Cardiac muscle cell (in vitro differentiated cells and primary cell): Measurements from ENCODE around the gene EVC2. TPM values are rescaled to one million over a fixed set of nuclear protein-coding genes. Genes with fewer than 3 reads are reported as not detected.

Experiments used
- DNase-seq, 2 donors: peaks; one replicate each; pipeline versions ENCODE4 v3.0.0 to v3.0.0-alpha.2; 2010 to 2017; ENCODE audit warnings: low read depth in 1 of 2, low spot score in 1 of 2
- H3K27ac ChIP-seq: fragments of 200-600 bp; sonication (generic); 2 replicates; pipeline ENCODE4 v1.5.1; 2016
- H3K27me3 ChIP-seq: fragments of 200-600 bp; sonication (generic); 2 replicates; pipeline ENCODE4 v1.6.0; 2016; ENCODE audit warnings: control low read depth
- H3K36me3 ChIP-seq: fragments of 200-600 bp; sonication (generic); 2 replicates; pipeline ENCODE4 v1.5.1; 2016; ENCODE audit warnings: control low read depth
- H3K4me1 ChIP-seq: fragments of 200-600 bp; sonication (generic); 2 replicates; pipeline ENCODE4 v1.8.1; 2017; ENCODE audit warnings: low read depth, mild to moderate bottlenecking, mixed run types
- H3K4me3 ChIP-seq: fragments of 200-600 bp; sonication (generic); 2 replicates; pipeline ENCODE4 v1.5.1; 2016; ENCODE audit warnings: mild to moderate bottlenecking
- H3K9me3 ChIP-seq: fragments of 200-600 bp; sonication (generic); 2 replicates; pipeline ENCODE4 v1.5.1; 2017; ENCODE audit warnings: low read depth, mild to moderate bottlenecking, control low read depth
- polyA plus RNA-seq: library from polyadenylated mRNA; unstranded; fragments of >200 nt; fragmentation: Nextera tagmentation; extraction: Ambion mirVana; gene quantifications from 2 replicates; pipeline ENCODE4 v1.2.1, GENCODE V29; 2016
- total RNA-seq: library from RNA; depleted of rRNA; stranded (reverse); fragments of >200 nt; gene quantifications from 2 replicates; pipeline ENCODE4 v1.2.3, GENCODE V29; 2016
- TF ChIP-seq, protein P1 (sequence below): IDR thresholded peaks from 2 replicates; pipeline ENCODE4 v1.5.1; 2012; ENCODE audit warnings: low read depth, mild to moderate bottlenecking, low read length

The EVC2 gene
- total and polyA plus RNA-seq, 2 experiments from 2014 or later = 2.0 to 3.1 TPM

DNA sequence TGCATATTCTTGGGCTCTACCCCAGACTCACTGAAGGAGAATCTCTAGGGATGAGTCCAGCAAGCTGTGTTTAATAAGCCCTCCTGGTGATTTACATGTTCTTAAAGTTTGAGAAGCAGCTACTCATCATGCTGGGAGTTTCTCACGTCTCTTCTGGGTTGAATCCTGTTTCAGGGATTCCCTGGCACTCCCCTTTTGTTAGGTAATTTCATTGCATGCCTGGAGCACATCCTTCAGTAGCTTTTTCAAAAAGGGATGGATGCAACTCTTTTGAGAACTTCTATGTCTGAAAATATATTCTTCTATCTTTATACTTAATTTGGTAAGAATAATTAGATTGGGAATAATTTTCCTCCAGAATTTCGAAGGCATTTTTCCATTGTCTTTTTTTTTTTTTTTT, 7.0 kb upstream of the EVC2 start:
- H3K4me3 ChIP-seq = no peak overlapping the region
- no peaks in the 10 kb centered on the region for H3K36me3 ChIP-seq
- no peak overlapping the region for H3K27ac ChIP-seq
- H3K9me3 ChIP-seq = no peaks in the 10 kb centered on the region
- H3K27me3 ChIP-seq = no peaks in the 10 kb centered on the region
- TF ChIP-seq, protein P1, sequence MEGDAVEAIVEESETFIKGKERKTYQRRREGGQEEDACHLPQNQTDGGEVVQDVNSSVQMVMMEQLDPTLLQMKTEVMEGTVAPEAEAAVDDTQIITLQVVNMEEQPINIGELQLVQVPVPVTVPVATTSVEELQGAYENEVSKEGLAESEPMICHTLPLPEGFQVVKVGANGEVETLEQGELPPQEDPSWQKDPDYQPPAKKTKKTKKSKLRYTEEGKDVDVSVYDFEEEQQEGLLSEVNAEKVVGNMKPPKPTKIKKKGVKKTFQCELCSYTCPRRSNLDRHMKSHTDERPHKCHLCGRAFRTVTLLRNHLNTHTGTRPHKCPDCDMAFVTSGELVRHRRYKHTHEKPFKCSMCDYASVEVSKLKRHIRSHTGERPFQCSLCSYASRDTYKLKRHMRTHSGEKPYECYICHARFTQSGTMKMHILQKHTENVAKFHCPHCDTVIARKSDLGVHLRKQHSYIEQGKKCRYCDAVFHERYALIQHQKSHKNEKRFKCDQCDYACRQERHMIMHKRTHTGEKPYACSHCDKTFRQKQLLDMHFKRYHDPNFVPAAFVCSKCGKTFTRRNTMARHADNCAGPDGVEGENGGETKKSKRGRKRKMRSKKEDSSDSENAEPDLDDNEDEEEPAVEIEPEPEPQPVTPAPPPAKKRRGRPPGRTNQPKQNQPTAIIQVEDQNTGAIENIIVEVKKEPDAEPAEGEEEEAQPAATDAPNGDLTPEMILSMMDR = no peak
- no peaks in the 10 kb centered on the region for H3K4me1 ChIP-seq
- no peak for DNase-seq

DNA sequence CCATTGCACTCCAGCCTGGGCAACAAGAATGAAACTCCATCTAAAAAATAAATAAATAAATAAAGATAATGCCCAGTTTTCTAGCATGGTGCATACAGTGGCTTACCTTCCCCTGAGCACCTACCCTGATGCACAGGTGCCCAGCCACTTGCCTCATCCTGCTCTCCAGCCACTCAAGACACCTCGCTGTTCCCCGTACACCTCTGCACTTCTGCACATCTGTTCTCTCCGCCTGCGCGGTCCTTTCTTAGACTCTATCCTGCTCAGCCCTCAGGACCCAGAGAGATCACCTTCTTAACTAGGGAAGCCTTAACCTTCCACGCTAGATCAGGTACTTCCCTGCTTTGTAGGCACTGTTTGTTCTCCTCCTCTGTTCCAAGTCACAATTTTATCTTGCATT, 5.5 kb upstream of the EVC2 start:
- DNase-seq = no peak
- no peak overlapping the region for H3K27ac ChIP-seq

DNA sequence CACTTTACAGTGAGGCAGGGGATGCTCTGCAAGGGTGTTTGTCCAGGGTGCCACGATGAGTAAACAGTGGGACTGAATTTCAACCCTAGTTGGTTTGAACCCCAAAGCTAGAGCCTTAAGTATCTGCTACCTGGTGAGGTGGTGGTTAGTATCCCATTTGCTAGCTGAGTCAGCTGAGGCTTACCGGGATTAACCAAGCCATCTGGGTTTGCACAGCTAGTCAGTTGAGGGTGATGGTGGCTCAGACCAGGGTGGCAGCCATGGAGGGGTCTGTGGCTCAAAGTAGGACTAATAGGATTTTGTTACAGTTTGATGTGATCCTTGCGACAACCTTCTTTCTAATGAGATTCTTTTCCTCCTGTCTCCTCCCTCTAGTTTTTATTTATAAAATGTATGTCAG, 4.6 kb upstream of the EVC2 start:
- TF ChIP-seq, protein P1 = no peak
- no peak for DNase-seq
- Histone ChIP-seq H3K9me3 (no peaks in the 10 kb centered on the region), H3K4me1 (no peaks in the 10 kb centered on the region), H3K4me3 (no peak overlapping the region), H3K27me3 (no peaks in the 10 kb centered on the region), H3K36me3 (no peaks in the 10 kb centered on the region), H3K27ac (no peak overlapping the region)

More for the DNA sequence above, 5.5 kb upstream of the EVC2 start:
- TF ChIP-seq, protein P1 = no peak
- H3K4me3 ChIP-seq = no peak overlapping the region
- H3K27me3 ChIP-seq = no peaks in the 10 kb centered on the region
- H3K4me1 ChIP-seq = no peaks in the 10 kb centered on the region
- H3K36me3 ChIP-seq = no peaks in the 10 kb centered on the region
- H3K9me3 ChIP-seq = no peaks in the 10 kb centered on the region

DNA sequence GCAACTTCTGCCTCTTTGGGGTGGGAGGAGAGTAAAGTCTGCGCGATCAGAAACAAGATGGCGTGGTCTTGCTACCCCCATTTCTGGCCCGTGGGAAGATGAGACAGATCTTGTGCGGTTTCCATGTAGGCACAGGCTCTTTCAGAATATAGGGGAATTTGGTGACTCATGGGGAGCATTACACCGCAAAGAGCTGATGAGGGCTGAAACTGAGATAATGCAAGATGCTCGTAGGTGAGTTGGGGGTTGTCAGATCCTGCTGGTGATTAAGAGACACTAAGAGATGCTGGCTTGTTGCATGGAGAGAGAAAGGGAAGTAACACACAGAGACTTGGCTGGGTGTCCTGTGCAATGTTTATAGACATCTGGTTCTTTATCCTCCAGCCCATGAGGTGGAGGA, 4.2 kb upstream of the EVC2 start:
- Histone ChIP-seq H3K4me3 (no peak overlapping the region), H3K9me3 (no peaks in the 10 kb centered on the region), H3K4me1 (no peaks in the 10 kb centered on the region), H3K36me3 (no peaks in the 10 kb centered on the region), H3K27ac (no peak overlapping the region), H3K27me3 (no peaks in the 10 kb centered on the region)
- DNase-seq = peak in 1 of 2 donors; percentile 48
- TF ChIP-seq, protein P1 = no peak

DNA sequence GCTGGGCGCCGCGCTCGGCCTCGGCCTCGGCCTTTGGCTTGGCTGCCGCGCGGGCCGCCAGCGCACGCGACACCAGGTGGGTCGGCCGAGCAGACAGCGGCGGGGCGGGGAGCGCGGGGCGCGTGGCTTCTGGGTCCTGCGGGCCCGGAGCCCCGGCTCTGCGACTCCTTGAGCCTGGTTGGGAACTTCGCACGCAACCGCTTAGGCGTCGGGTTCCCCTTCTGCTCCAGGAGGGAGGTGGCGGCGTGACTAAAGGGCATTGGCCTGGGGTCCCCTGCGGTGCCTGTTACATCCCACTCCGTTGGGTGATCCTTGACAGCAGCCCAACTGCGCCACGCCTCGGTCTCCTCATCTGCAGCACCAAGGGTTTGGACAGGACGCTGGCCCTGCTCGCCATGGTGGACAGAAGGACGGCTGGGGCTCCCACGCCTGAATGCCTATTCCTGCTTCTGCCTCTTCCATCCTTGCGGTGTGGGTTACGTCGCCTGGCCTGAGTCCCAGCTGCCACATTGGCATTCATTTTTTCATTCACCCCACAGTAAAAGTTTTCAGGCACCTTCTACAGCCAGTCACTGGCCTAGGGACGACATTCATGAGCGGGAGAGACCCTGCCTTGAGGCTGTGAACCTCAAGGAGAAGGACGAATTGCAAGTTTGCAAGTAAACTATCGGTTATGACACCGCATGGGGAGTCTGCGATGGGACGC, 3.3 kb upstream of the EVC2 start:
- TF ChIP-seq, protein P1 = no peak
- peak overlapping the region; percentile 40 for H3K4me3 ChIP-seq
- no peaks in the 10 kb centered on the region for H3K4me1 ChIP-seq
- no peak overlapping the region for H3K27ac ChIP-seq
- DNase-seq = peak in 1 of 2 donors; percentile 50
- H3K9me3 ChIP-seq = no peaks in the 10 kb centered on the region
- H3K27me3 ChIP-seq = no peaks in the 10 kb centered on the region
- no peaks in the 10 kb centered on the region for H3K36me3 ChIP-seq
